ACC112 (cell line): ENCODE measurements around the gene LRRN4CL.
"Not testable (repeated sequence)": the region's sequence is repeated elsewhere in the genome, so short reads cannot be mapped to it uniquely, and the experiment has no call there.

Experiments
- H2AFZ ChIP-seq: fragments of 200-600 bp; sonication (generic); one replicate; pipeline ENCODE4 v1.6.0; 2017; ENCODE audit warnings: antibody characterized with exemption, low read length; ENCODE audit not compliant: unreplicated experiment
- H3K27ac ChIP-seq: fragments of 200-600 bp; sonication (generic); 2 replicates; pipeline ENCODE4 v1.5.1; 2014; ENCODE audit warnings: low read depth, mild to moderate bottlenecking, antibody characterized with exemption, low read length, moderate library complexity
- H3K27me3 ChIP-seq: fragments of 200-600 bp; sonication (generic); 2 replicates; pipeline ENCODE4 v1.6.1; 2014; ENCODE audit warnings: mild to moderate bottlenecking, antibody characterized with exemption, low read length, moderate library complexity, mixed read lengths; ENCODE audit not compliant: insufficient read depth
- H3K36me3 ChIP-seq: fragments of 200-600 bp; sonication (generic); 2 replicates; pipeline ENCODE4 v1.6.1; 2016; ENCODE audit warnings: mild to moderate bottlenecking, antibody characterized with exemption, low read length, moderate library complexity, mixed read lengths; ENCODE audit not compliant: insufficient read depth
- H3K4me1 ChIP-seq: fragments of 200-600 bp; sonication (generic); one replicate; pipeline ENCODE4 v1.6.1; 2016; ENCODE audit warnings: low read length, mixed read lengths; ENCODE audit not compliant: insufficient read depth, unreplicated experiment, control insufficient read depth
- H3K4me3 ChIP-seq: fragments of 200-600 bp; sonication (generic); 2 replicates; pipeline ENCODE4 v1.5.1; 2014; ENCODE audit warnings: mild to moderate bottlenecking, low read depth, low read length
- H3K79me2 ChIP-seq: fragments of 200-600 bp; sonication (generic); one replicate; pipeline ENCODE4 v1.6.0; 2016; ENCODE audit warnings: low read length; ENCODE audit not compliant: control insufficient read depth, unreplicated experiment, insufficient read depth

LRRN4CL gene

GRCh38 chr11:62694455-62695167, 5.3 kb upstream of the LRRN4CL start:
- no peak overlapping the region for H2AFZ ChIP-seq
- H3K4me1 ChIP-seq, result peaks cover 8% of the 10 kb centered on the region
- H3K79me2 ChIP-seq, result no peaks in the 10 kb centered on the region
- H3K36me3 ChIP-seq, result peaks cover 15% of the 10 kb centered on the region; the same call in 1 of the 2 replicates
- H3K27ac ChIP-seq, result peak overlapping the region; percentile 38; the same call in 1 of the 2 replicates
- H3K27me3 ChIP-seq, result no peaks in the 10 kb centered on the region
- H3K4me3 ChIP-seq, result no peak overlapping the region

GRCh38 chr11:62693624-62694023, 4.3 kb upstream of the LRRN4CL start:
- H3K36me3 ChIP-seq, result peaks cover 15% of the 10 kb centered on the region; the same call in 1 of the 2 replicates
- not testable (repeated sequence) for H3K4me3 ChIP-seq, H2AFZ ChIP-seq, H3K27ac ChIP-seq, H3K79me2 ChIP-seq, H3K27me3 ChIP-seq
- peaks cover 15% of the 10 kb centered on the region for H3K4me1 ChIP-seq

- H3K4me3 ChIP-seq, result no peak overlapping the region
- H2AFZ ChIP-seq, result no peak overlapping the region
These were observed 839 bp downstream of the LRRN4CL start for GRCh38 chr11:62688491-62688890.

GRCh38 chr11:62687508-62688396, 1.6 kb downstream of the LRRN4CL start:
- Histone ChIP-seq H2AFZ (no peak overlapping the region), H3K4me3 (no peak overlapping the region), H3K27me3 (no peaks in the 10 kb centered on the region), H3K27ac (no peak overlapping the region), H3K4me1 (peaks cover 15% of the 10 kb centered on the region), H3K36me3 (peaks cover 12% of the 10 kb centered on the region; the same call in 1 of the 2 replicates), H3K79me2 (no peaks in the 10 kb centered on the region)

More at GRCh38 chr11:62688491-62688890, 839 bp downstream of the LRRN4CL start:
- peaks cover 15% of the 10 kb centered on the region for H3K4me1 ChIP-seq
- no peaks in the 10 kb centered on the region for H3K27me3 ChIP-seq
- H3K27ac ChIP-seq, result no peak overlapping the region
- H3K36me3 ChIP-seq, result peaks cover 15% of the 10 kb centered on the region; the same call in 1 of the 2 replicates
- H3K79me2 ChIP-seq, result no peaks in the 10 kb centered on the region

- H3K4me1 ChIP-seq, result peaks cover 14% of the 10 kb centered on the region
- H3K27ac ChIP-seq, result no peak overlapping the region
- no peaks in the 10 kb centered on the region for H3K36me3 ChIP-seq
- peaks cover 12% of the 10 kb centered on the region for H3K79me2 ChIP-seq
- no peak overlapping the region for H3K4me3 ChIP-seq
- no peak overlapping the region for H2AFZ ChIP-seq
- no peaks in the 10 kb centered on the region for H3K27me3 ChIP-seq
These were observed 6.8 kb downstream of the LRRN4CL start for GRCh38 chr11:62682518-62682917.

- no peak overlapping the region for H3K4me3 ChIP-seq
- H2AFZ ChIP-seq, result peak overlapping the region; percentile 36
- H3K27ac ChIP-seq, result no peak overlapping the region
- H3K27me3 ChIP-seq, result no peaks in the 10 kb centered on the region
- H3K36me3 ChIP-seq, result no peaks in the 10 kb centered on the region
- H3K79me2 ChIP-seq, result peaks cover 12% of the 10 kb centered on the region
- peaks cover 19% of the 10 kb centered on the region for H3K4me1 ChIP-seq
These were observed 8.5 kb downstream of the LRRN4CL start for GRCh38 chr11:62680825-62681240.

GRCh38 chr11:62678770-62679696, 10.3 kb downstream of the LRRN4CL start, which contains the start of gene UBXN1:
Gene UBXN1, minus strand, starts transcription at chr11:62679073. Its CDS starts 150 bp downstream, at chr11:62678923.
- Histone ChIP-seq H3K79me2 (peaks cover 13% of the 10 kb centered on the region), H3K27ac (peak within 1 kb of the TSS; percentile 83), H3K4me1 (peaks cover 19% of the 10 kb centered on the region), H3K4me3 (peak within 1 kb of the TSS; percentile 99), H2AFZ (peak within 1 kb of the TSS; percentile 70), H3K36me3 (no peaks in the 10 kb centered on the region), H3K27me3 (no peaks in the 10 kb centered on the region)

- peaks cover 19% of the 10 kb centered on the region for H3K4me1 ChIP-seq
- H2AFZ ChIP-seq, result peak overlapping the region; percentile 70
- no peaks in the 10 kb centered on the region for H3K36me3 ChIP-seq
- H3K27me3 ChIP-seq, result no peaks in the 10 kb centered on the region
- H3K27ac ChIP-seq, result peak overlapping the region; percentile 83
- peaks cover 15% of the 10 kb centered on the region for H3K79me2 ChIP-seq
- peak overlapping the region; percentile 99 for H3K4me3 ChIP-seq
These were observed 10.9 kb downstream of the LRRN4CL start for GRCh38 chr11:62678433-62678769.

GRCh38 chr11:62677714-62678113, 11.6 kb downstream of the LRRN4CL start:
- H3K27me3 ChIP-seq, result no peaks in the 10 kb centered on the region
- no peak overlapping the region for H2AFZ ChIP-seq
- peaks cover 20% of the 10 kb centered on the region for H3K79me2 ChIP-seq
- H3K4me3 ChIP-seq, result peak overlapping the region; percentile 99
- H3K36me3 ChIP-seq, result no peaks in the 10 kb centered on the region
- H3K4me1 ChIP-seq, result peaks cover 25% of the 10 kb centered on the region
- no peak overlapping the region for H3K27ac ChIP-seq

- H3K27ac ChIP-seq, result no peak overlapping the region
- H3K4me3 ChIP-seq, result peak overlapping the region; percentile 99; the same call in 1 of the 2 replicates
- H2AFZ ChIP-seq, result no peak overlapping the region
- no peaks in the 10 kb centered on the region for H3K27me3 ChIP-seq
- H3K79me2 ChIP-seq, result peaks cover 24% of the 10 kb centered on the region
- H3K4me1 ChIP-seq, result peaks cover 29% of the 10 kb centered on the region
- H3K36me3 ChIP-seq, result no peaks in the 10 kb centered on the region
These were observed 12.2 kb downstream of the LRRN4CL start for GRCh38 chr11:62677156-62677555.
